ENCODE measurements around the gene LIMK2.
"Not testable (repeated sequence)": the region's sequence is repeated elsewhere in the genome, so short reads cannot be mapped to it uniquely, and the experiment has no call there.

The LIMK2 gene

GRCh38 chr22:31290494-31291471 is 78.7 kb downstream of the LIMK2 start:
- DNase-seq (ENCODE audit: low read depth, low spot score), result peak; percentile 43

- no peak for DNase-seq (ENCODE audit: low read depth, low spot score)
Measured at GRCh38 chr22:31291481-31292235, 79.6 kb downstream of the LIMK2 start.

- DNase-seq (ENCODE audit: low read depth, low spot score), result peak; percentile 33
Measured at GRCh38 chr22:31292236-31292989, 80.3 kb downstream of the LIMK2 start, which contains the start of gene PIK3IP1. Gene PIK3IP1 (minus strand): TSS chr22:31292488. CDS start chr22:31292344, 144 bp downstream.

GRCh38 chr22:31295360-31295759 is 83.3 kb downstream of the LIMK2 start:
- no peak for DNase-seq (ENCODE audit: low read depth, low spot score)

- DNase-seq (ENCODE audit: low read depth, low spot score), result no peak
Measured at GRCh38 chr22:31295831-31296657, 83.9 kb downstream of the LIMK2 start.

GRCh38 chr22:31300896-31301295 is 88.8 kb downstream of the LIMK2 start:
- DNase-seq (ENCODE audit: low read depth, low spot score), result no peak

- no peak for DNase-seq (ENCODE audit: low read depth, low spot score)
Measured at GRCh38 chr22:31302006-31302405, 89.9 kb downstream of the LIMK2 start.

- no peak for DNase-seq (ENCODE audit: low read depth, low spot score)
Measured at GRCh38 chr22:31302537-31302936, 90.4 kb downstream of the LIMK2 start.

- DNase-seq (ENCODE audit: low read depth, low spot score), result no peak
Measured at GRCh38 chr22:31305194-31305593, 93.1 kb downstream of the LIMK2 start.

- DNase-seq (ENCODE audit: low read depth, low spot score), result no peak
Measured at GRCh38 chr22:31308181-31308580, 96.1 kb downstream of the LIMK2 start.

GRCh38 chr22:31313366-31314147 is 101.5 kb downstream of the LIMK2 start:
- DNase-seq (ENCODE audit: low read depth, low spot score), result no peak

GRCh38 chr22:31314220-31314619 is 102.1 kb downstream of the LIMK2 start:
- not testable (repeated sequence) for DNase-seq (ENCODE audit: low read depth, low spot score)

- DNase-seq (ENCODE audit: low read depth, low spot score), result no peak
Measured at GRCh38 chr22:31321421-31321820, 109.3 kb downstream of the LIMK2 start.

GRCh38 chr22:31323578-31324550 is 111.8 kb downstream of the LIMK2 start:
- DNase-seq (ENCODE audit: low read depth, low spot score), result no peak

GRCh38 chr22:31326877-31327276 is 114.8 kb downstream of the LIMK2 start:
- DNase-seq (ENCODE audit: low read depth, low spot score), result no peak

GRCh38 chr22:31327806-31328543 is 115.9 kb downstream of the LIMK2 start:
- peak; percentile 53 for DNase-seq (ENCODE audit: low read depth, low spot score)

GRCh38 chr22:31328544-31328960 is 116.5 kb downstream of the LIMK2 start:
- DNase-seq (ENCODE audit: low read depth, low spot score), result no peak

GRCh38 chr22:31329029-31329428 is 116.9 kb downstream of the LIMK2 start:
- DNase-seq (ENCODE audit: low read depth, low spot score), result no peak
